Choroid plexus epithelial cell (primary cell): ENCODE measurements around the gene LTF.

ENCODE experiments used
- DNase-seq: peaks from one replicate; pipeline ENCODE4 v3.0.0-alpha.2; 2010; ENCODE audit warnings: low read depth
- H3K4me3 ChIP-seq: 2 replicates; pipeline ENCODE4 v1.5.1; 2011; ENCODE audit warnings: low read depth, mild to moderate bottlenecking, control low read depth, low read length, moderate library complexity
- TF ChIP-seq, protein P1 (sequence below): conservative IDR thresholded peaks from 2 replicates; pipeline ENCODE4 v1.5.1; 2011; ENCODE audit warnings: low read depth, mild to moderate bottlenecking, control low read depth, inconsistent platforms, low read length, moderate library complexity

Gene LTF

GRCh38 chr3:46419816-46420215 is 44.9 kb downstream of the LTF start:
- TF ChIP-seq, protein P1, sequence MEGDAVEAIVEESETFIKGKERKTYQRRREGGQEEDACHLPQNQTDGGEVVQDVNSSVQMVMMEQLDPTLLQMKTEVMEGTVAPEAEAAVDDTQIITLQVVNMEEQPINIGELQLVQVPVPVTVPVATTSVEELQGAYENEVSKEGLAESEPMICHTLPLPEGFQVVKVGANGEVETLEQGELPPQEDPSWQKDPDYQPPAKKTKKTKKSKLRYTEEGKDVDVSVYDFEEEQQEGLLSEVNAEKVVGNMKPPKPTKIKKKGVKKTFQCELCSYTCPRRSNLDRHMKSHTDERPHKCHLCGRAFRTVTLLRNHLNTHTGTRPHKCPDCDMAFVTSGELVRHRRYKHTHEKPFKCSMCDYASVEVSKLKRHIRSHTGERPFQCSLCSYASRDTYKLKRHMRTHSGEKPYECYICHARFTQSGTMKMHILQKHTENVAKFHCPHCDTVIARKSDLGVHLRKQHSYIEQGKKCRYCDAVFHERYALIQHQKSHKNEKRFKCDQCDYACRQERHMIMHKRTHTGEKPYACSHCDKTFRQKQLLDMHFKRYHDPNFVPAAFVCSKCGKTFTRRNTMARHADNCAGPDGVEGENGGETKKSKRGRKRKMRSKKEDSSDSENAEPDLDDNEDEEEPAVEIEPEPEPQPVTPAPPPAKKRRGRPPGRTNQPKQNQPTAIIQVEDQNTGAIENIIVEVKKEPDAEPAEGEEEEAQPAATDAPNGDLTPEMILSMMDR = no peak
- H3K4me3 ChIP-seq = no peak overlapping the region
- DNase-seq = no peak

GRCh38 chr3:46417841-46418611 is 46.7 kb downstream of the LTF start:
- no peak for DNase-seq
- H3K4me3 ChIP-seq = no peak overlapping the region
- TF ChIP-seq, protein P1 = no peak

GRCh38 chr3:46416811-46417510 is 47.7 kb downstream of the LTF start:
- no peak overlapping the region for H3K4me3 ChIP-seq
- TF ChIP-seq, protein P1 = no peak
- DNase-seq = no peak

DNA sequence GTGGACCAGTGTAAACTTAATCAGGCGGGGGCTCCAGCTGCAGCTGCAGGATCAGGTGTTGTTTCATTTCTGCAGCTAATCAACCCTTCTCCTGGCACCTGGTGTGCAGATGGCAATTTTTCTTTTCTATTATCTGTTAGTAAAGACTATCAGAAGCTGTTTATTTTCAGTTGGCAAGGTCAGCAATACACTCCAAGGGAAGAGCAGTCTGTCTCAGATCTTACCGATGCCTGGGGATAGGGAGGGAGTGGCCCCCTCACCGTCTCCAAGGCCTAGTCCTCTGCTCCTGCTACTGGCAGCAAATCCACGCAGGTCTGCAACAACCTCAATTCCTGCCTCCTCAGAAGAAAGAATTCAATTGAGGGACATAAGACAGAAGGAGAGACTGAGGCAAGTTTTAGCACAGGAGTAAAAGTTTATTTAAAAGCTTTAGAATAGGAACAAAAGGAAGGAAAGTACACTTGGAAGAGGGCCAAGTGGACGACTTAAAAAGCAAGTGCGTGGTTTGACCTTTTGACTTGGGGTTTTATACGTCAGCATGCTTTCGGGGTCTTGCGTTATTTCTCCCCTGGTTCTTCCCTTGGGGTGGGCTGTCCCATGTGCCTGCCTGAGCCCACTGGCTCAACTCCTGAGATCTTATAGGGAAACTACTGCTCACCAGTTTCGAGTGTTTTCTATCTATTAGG is 48.4 kb downstream of the LTF start:
- TF ChIP-seq, protein P1 = no peak
- DNase-seq = peak; percentile 47
- no peak overlapping the region for H3K4me3 ChIP-seq

- TF ChIP-seq, protein P1 = no peak
- no peak overlapping the region for H3K4me3 ChIP-seq
- no peak for DNase-seq
Measured at GRCh38 chr3:46414739-46415138, 50.0 kb downstream of the LTF start.

DNA sequence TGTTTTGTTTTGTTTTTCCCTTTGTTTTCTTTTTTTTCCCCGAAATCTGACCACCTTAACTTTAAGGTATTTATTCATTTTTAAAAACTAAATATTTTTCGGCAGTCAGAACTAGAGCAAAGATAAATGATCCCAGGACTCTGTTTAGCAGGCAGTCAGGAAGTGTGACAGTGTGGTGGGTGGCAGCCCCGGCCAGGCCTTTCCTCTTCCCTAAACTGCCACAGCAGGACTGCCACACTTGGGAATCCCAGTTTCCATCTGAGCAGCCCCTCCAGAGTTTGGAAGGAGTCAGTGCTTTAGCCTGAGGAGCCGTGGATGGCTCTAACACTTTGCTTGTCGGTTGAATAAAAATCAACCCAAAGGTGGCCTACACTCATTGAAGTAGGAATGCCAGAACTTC is 50.8 kb downstream of the LTF start:
- H3K4me3 ChIP-seq = no peak overlapping the region
- TF ChIP-seq, protein P1 = no peak
- no peak for DNase-seq
